Tongue (tissue), 2 donors: ENCODE measurements around the gene IFIT2. TPM values are rescaled to one million over a fixed set of nuclear protein-coding genes. Genes with fewer than 3 reads are reported as not detected.
"Not testable (repeated sequence)": the region's sequence is repeated elsewhere in the genome, so short reads cannot be mapped to it uniquely, and the experiment has no call there.

ENCODE experiments used
- DNase-seq: peaks from one replicate; pipeline ENCODE4 v3.0.0-alpha.2; 2015
- total RNA-seq: library from RNA; depleted of rRNA; stranded (reverse); fragments of >200 nt; gene quantifications from one replicate; pipeline ENCODE4 v1.2.3, GENCODE V29; 2014

Gene IFIT2
- total RNA-seq, 1 donor from 2014 or later: 9.5 TPM

- no peak for DNase-seq
Observed at GRCh38 chr10:89308266-89308665, 6.4 kb downstream of the IFIT2 start.

GRCh38 chr10:89308736-89309135 is 6.9 kb downstream of the IFIT2 start:
- DNase-seq: no peak

GRCh38 chr10:89309156-89310055 is 7.6 kb downstream of the IFIT2 start:
- DNase-seq: no peak

GRCh38 chr10:89310056-89310893 is 8.4 kb downstream of the IFIT2 start:
- no peak for DNase-seq

- no peak for DNase-seq
Observed at GRCh38 chr10:89312973-89313372, 11.1 kb downstream of the IFIT2 start.

- DNase-seq: no peak
Observed at GRCh38 chr10:89314676-89315075, 12.8 kb downstream of the IFIT2 start.

GRCh38 chr10:89318047-89318446 is 16.2 kb downstream of the IFIT2 start:
- DNase-seq: not testable (repeated sequence)

GRCh38 chr10:89325081-89325480 is 23.2 kb downstream of the IFIT2 start:
- not testable (repeated sequence) for DNase-seq

- DNase-seq: not testable (repeated sequence)
Observed at GRCh38 chr10:89325856-89326255, 24.0 kb downstream of the IFIT2 start.

- DNase-seq: peak; percentile 95
Observed at GRCh38 chr10:89327803-89328441, 26.1 kb downstream of the IFIT2 start, which contains the start of gene IFIT3. Gene IFIT3, plus strand, starts transcription at chr10:89327997. Its CDS starts 77 bp downstream, at chr10:89328074.

- DNase-seq: no peak
Observed at GRCh38 chr10:89329151-89329550, 27.3 kb downstream of the IFIT2 start.

GRCh38 chr10:89330014-89330413 is 28.2 kb downstream of the IFIT2 start:
- not testable (repeated sequence) for DNase-seq

- no peak for DNase-seq
Observed at GRCh38 chr10:89330537-89331212, 28.8 kb downstream of the IFIT2 start.

GRCh38 chr10:89331487-89332122 is 29.8 kb downstream of the IFIT2 start:
- not testable (repeated sequence) for DNase-seq

GRCh38 chr10:89332123-89332633 is 30.3 kb downstream of the IFIT2 start:
- peak; percentile 72 for DNase-seq

GRCh38 chr10:89335226-89335625 is 33.4 kb downstream of the IFIT2 start:
- no peak for DNase-seq

GRCh38 chr10:89336241-89336640 is 34.4 kb downstream of the IFIT2 start:
- no peak for DNase-seq

GRCh38 chr10:89337484-89337883 is 35.6 kb downstream of the IFIT2 start:
- no peak for DNase-seq

GRCh38 chr10:89338713-89339112 is 36.9 kb downstream of the IFIT2 start:
- DNase-seq: no peak

GRCh38 chr10:89339875-89340274 is 38.0 kb downstream of the IFIT2 start:
- DNase-seq: no peak

- no peak for DNase-seq
Observed at GRCh38 chr10:89341649-89342048, 39.8 kb downstream of the IFIT2 start.
